Sigmoid colon (tissue), 4 donors: Measurements from ENCODE around the gene ST14.
A peak's percentile ranks its signal among the peaks of the same experiment; 100 is the strongest.

Source experiments
- EP300 ChIP-seq, 4 donors: sonication (generic); formaldehyde crosslinking; IDR thresholded peaks; one replicate each; pipeline ENCODE4 v1.6.1; 2017; ENCODE audit warnings: antibody characterized with exemption in 4 of 4
- POLR2A ChIP-seq, 2 donors: fragments of 450-650 bp; IDR thresholded peaks; one replicate each; pipeline ENCODE4 v1.6.1; 2016; ENCODE audit warnings: antibody characterized with exemption in 2 of 2, mild to moderate bottlenecking in 2 of 2, moderate library complexity in 2 of 2
- POLR2AphosphoS5 ChIP-seq, 4 donors: sonication (generic); formaldehyde crosslinking; IDR thresholded peaks; one replicate each; pipeline ENCODE4 v1.6.1; 2017; ENCODE audit warnings: antibody characterized with exemption in 4 of 4
- TF ChIP-seq, protein P1 (sequence below), 4 experiments: fragments of 450-650 bp in 3 of 4; fragments of 200-600 bp in 1 of 4; IDR thresholded peaks; one replicate each; pipeline ENCODE4 v1.5.1; 2016 to 2019; ENCODE audit warnings: antibody characterized with exemption in 4 of 4, mild to moderate bottlenecking in 3 of 4, moderate library complexity in 2 of 4

GRCh38 chr11:130146796-130147195 lies 12.8 kb upstream of the ST14 start:
- TF ChIP-seq POLR2A (IDR thresholded peaks at IDR 0.05) (no peak), EP300 (IDR thresholded peaks at IDR 0.05) (no peak), POLR2AphosphoS5 (IDR thresholded peaks at IDR 0.05) (peak in 2 of 4 donors; percentile 4 to 40)
- TF ChIP-seq, protein P1, sequence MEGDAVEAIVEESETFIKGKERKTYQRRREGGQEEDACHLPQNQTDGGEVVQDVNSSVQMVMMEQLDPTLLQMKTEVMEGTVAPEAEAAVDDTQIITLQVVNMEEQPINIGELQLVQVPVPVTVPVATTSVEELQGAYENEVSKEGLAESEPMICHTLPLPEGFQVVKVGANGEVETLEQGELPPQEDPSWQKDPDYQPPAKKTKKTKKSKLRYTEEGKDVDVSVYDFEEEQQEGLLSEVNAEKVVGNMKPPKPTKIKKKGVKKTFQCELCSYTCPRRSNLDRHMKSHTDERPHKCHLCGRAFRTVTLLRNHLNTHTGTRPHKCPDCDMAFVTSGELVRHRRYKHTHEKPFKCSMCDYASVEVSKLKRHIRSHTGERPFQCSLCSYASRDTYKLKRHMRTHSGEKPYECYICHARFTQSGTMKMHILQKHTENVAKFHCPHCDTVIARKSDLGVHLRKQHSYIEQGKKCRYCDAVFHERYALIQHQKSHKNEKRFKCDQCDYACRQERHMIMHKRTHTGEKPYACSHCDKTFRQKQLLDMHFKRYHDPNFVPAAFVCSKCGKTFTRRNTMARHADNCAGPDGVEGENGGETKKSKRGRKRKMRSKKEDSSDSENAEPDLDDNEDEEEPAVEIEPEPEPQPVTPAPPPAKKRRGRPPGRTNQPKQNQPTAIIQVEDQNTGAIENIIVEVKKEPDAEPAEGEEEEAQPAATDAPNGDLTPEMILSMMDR (IDR thresholded peaks at IDR 0.05), result no peak
